ENCODE results near the gene RSPRY1.

Gene RSPRY1

DNA sequence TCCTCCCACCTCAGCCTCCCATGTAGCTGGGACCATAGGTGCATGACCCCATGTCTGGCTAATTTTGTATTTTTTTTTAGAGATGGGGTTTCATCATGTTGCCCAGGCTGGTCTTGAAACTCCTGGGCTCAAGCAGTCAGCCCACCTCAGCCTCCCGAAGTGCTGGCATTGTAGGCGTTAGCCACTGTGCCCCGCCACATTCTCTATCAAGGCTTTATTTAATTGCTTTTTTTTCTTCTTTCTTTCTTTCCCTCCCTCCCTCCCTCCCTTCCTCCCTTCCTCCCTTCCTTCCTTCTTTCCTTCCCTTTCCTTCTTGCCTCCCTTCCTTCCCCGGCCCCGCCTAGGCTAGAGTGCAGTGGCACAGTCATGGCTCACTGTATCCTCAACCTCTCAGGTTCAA is 23.7 kb downstream of the RSPRY1 start:
- DNase-seq (ENCODE audit: extremely low spot score, insufficient read length, low read depth) (no peak), FAIRE-seq (no peak)

GRCh38 chr16:57213462-57213861 is 27.3 kb downstream of the RSPRY1 start:
- no peak for DNase-seq (ENCODE audit: extremely low spot score, insufficient read length, low read depth)
- FAIRE-seq, result no peak

GRCh38 chr16:57216968-57217367 is 30.8 kb downstream of the RSPRY1 start:
- FAIRE-seq, result no peak
- no peak for DNase-seq (ENCODE audit: extremely low spot score, insufficient read length, low read depth)

- DNase-seq (ENCODE audit: extremely low spot score, insufficient read length, low read depth), result no peak
Observed at GRCh38 chr16:57223057-57223456, 36.9 kb downstream of the RSPRY1 start.

DNA sequence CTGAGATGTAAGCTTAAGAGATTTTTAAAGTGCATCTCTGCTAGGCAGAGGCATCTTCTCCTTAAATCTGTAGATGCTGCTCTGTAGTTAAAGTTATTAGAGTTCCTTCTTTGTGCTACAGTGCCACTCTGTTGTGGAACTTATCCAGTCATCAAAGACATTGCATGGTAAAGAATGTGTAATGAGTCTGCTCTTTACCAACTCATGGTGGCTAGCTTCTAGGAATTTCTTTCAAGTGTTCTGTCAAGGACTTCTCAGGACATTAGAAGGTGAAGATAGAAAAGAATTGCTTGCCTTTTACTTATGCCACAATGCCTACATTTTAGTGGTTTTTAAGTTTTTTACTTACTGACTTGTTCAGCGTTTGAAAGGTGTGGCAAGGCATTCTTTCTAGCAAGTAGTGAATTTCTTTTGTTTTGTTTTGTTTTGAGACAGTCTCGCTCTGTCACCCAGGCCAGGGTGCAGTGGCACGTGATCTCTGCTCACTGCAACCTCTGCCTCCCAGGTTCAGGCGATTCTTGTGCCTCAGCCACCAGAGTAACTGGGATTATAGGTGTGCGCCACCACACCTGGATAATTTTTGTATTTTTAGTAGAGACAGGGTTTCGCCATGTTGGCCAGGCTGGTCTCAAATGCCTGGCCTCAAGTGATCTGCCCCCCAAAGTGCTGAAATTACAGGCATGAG is 38.7 kb downstream of the RSPRY1 start:
- FAIRE-seq (no peak), DNase-seq (ENCODE audit: extremely low spot score, insufficient read length, low read depth) (no peak)

More at GRCh38 chr16:57223057-57223456, 36.9 kb downstream of the RSPRY1 start:
- FAIRE-seq, result no peak

- no peak for DNase-seq (ENCODE audit: extremely low spot score, insufficient read length, low read depth)
- FAIRE-seq, result no peak
Observed at GRCh38 chr16:57225978-57226377, 39.8 kb downstream of the RSPRY1 start.

DNA sequence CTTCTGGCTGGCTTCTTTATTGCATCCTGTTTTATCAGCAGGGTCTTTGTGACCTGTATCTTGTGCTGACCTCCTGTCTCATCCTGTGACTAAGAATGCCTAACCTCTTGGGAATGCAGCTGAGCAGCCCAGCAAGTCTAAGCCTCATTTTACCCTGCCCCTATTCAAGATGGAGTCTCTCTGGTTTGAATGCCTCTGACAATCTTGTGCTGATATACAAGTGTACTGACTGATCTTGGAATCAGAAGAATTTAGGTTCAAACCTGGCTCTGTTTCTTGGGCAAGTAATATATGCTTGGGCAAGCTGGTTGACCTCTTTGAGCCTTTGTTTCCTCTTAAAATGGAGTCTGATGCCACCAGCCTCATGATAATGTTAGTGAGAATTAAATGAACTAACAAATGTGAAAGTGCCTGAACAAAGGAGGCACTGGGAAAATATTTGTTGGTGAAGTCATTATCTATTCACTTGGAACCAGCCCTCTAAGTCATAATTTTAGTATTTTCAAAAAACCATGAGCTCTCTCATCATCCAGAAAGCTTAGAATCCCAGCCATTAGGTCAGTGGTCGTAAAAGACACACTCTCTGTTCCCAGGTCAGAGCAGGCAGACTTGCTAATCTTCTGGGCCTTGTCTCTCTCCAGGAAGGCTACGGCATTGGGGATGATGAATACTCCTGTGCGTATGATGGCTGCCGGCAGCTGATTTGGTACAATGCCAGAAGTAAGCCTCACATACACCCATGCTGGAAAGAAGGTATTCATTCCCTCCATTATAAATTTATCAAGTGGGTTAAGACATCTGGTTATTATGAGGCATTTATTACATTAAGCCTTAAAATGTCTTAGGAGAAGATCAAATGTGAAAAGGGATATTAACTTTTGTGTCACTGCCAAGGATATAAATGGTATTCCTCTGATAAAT is 40.8 kb downstream of the RSPRY1 start:
- DNase-seq (ENCODE audit: extremely low spot score, insufficient read length, low read depth) (no peak), FAIRE-seq (no peak)

DNA sequence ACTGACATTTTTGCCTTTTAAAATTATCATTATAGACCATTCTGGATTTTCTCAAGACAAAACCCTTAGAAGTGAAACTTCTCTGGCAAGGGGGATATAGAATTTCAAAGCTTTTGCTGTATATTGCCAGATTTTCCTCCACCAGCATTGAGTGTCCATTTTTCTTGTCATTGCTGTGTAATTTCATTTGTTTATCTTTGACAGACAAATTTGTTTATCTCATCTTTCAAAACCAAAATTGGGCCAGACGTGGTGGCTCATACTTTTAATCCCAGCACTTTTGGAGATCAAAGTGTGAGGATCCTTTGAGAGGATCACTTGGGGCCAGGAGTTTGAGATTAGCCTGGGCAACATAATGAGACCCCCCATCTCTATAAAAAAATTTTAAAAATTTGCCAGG is 43.0 kb downstream of the RSPRY1 start:
- DNase-seq (ENCODE audit: extremely low spot score, insufficient read length, low read depth), result no peak

DNA sequence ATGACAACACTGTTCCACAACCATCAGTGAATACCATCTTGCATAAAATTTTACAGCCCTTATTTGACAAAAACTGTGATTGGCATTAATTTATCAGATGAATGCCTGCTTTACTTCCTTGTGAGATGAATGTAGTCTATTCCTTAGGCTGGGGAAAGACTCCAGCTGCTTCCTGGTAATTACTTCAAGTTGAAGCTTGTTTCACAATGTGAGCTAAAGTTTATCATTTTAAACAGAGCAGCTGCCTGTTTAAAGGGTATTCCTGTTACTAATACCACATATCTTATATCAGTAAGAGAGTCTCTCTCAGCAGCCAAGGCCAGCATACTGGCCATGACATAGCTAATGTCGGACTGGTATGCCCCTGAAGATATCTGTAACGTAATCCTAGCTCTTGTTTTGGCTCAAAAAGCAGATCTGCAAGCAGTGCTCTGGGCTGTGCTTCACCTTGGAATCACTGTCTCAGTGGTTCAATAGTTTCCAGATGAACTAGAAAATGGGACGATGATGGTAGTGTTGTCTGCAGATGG is 45.8 kb downstream of the RSPRY1 start:
- DNase-seq (ENCODE audit: extremely low spot score, insufficient read length, low read depth) (no peak), FAIRE-seq (no peak)

More for the DNA sequence above, 43.0 kb downstream of the RSPRY1 start:
- no peak for FAIRE-seq

- FAIRE-seq (no peak), DNase-seq (ENCODE audit: extremely low spot score, insufficient read length, low read depth) (no peak)
Observed at GRCh38 chr16:57233944-57234706, 48.0 kb downstream of the RSPRY1 start.

DNA sequence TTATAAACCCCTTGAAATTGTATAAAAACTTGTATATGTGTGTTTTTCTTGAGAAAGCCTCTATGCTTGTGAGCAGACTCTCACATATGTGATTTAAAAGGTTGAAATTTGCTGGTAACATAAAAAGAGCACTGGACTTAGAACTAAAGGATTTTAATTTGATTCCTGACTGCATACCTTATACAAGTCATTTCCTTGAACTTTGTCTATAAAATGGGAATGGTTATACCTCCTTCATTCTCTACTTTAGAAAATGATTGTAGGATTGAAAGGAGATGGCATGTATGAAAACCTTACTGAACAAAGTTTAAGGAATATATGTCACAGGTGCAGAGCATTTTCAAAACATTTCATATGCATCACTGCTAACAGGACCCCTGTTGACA is 48.6 kb downstream of the RSPRY1 start:
- DNase-seq (ENCODE audit: extremely low spot score, insufficient read length, low read depth) (no peak), FAIRE-seq (no peak)

DNA sequence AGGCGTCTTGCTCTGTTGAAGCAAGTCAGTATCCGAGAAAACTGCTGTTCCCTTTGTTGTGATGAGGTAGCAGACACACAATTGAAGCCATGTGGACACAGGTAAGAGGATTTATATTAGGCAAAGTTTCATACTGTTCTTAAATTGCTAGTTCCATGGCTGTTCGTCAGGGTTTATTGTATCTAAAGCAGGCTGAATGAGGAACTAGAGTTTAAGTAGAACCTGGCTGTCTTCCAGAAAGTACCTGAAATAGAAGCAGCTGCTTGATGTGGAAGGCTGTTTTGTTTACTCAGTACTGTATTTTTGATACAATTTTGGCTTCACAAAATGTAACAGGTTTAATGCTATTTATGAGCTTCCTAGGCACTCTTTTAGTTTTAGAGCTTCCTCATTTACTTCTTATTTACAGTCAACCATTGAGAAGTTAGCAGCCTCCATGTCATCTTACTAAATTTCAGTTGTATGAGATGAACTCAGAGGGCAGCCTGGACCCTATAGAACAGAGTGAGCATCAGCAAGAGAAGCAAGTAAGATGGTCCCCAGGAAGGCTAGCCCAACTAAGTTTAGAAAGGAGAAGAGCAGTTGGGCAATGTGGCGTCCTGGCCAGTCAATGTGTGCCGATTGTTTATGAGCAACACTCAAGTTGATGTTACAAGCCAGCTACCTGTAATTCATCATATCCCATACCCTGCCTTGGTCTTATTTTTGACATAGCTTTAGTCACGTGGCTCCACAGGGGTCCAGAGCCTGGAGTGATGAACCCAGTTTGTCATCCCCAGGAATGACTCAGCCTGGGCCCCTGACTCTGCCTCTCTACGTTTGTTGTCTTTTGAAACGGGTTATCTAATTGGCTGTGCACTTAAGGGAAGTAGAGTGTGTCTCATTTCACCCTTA is 49.2 kb downstream of the RSPRY1 start:
- FAIRE-seq, result no peak
- no peak for DNase-seq (ENCODE audit: extremely low spot score, insufficient read length, low read depth)

GRCh38 chr16:57236022-57236350 is 49.9 kb downstream of the RSPRY1 start:
- FAIRE-seq, result no peak
- no peak for DNase-seq (ENCODE audit: extremely low spot score, insufficient read length, low read depth)

GRCh38 chr16:57238682-57239081 is 52.6 kb downstream of the RSPRY1 start:
- DNase-seq (ENCODE audit: extremely low spot score, insufficient read length, low read depth) (no peak), FAIRE-seq (no peak)

DNA sequence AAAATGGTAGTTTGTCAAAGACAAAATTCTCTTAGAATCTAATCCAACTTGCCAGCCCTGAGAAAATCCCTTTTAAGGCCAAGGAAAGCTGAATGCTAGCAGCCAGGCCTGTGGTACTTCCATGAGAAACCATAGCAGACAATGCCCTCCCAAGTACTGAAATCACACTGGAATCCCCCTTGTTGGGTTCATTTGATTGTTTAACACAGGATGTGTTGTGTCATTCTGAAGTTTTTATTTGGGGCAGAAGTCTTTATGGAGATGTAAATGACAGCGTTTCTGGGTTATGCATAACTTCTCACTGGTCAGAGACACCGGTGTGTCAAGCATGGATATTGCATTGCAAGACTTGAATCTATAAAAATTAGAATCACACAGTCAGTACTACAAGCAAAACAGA is 53.0 kb downstream of the RSPRY1 start:
- DNase-seq (ENCODE audit: extremely low spot score, insufficient read length, low read depth) (no peak), FAIRE-seq (no peak)

GRCh38 chr16:57240851-57241250 is 54.7 kb downstream of the RSPRY1 start:
- peak; percentile 59 for FAIRE-seq
- DNase-seq (ENCODE audit: extremely low spot score, insufficient read length, low read depth), result no peak

- DNase-seq (ENCODE audit: extremely low spot score, insufficient read length, low read depth) (no peak), FAIRE-seq (no peak)
Observed at GRCh38 chr16:57242650-57243049, 56.5 kb downstream of the RSPRY1 start.

- DNase-seq (ENCODE audit: extremely low spot score, insufficient read length, low read depth) (no peak), FAIRE-seq (no peak)
Observed at GRCh38 chr16:57244463-57244766, 58.3 kb downstream of the RSPRY1 start.

DNA sequence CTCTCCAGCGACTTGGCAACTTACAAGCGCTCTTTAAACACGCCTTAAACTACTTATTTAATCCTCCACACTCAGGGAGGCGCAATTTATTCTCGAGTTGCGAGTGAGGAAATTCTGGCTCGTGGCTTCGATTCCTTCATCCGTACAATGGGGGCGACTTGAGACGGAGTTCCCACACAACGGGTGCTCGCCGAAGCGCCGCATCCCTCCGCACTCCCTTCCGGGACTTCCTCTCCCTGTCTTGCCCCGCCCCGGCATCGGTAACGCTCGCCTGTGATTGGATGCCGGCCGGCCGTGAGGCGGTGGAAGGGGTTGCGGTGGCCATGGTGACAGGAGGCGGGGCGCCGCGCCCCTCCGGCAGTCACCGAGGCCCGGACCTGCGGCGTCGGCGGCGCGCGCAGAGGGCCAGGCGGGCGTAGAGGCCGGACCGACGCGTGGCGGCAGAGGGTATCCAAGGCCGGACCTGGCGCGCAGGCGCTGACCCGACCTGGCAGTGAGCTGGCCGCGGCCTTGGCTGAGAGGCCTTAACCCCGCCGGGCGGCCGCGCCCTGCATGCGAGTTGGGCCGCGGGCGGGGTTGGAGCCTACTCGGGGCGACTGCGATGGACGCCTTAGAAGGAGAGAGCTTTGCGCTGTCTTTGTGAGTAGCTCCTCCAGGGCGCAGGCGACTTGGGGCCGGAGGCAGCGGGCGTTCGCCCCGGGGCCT is 58.8 kb downstream of the RSPRY1 start, which contains the start of gene ARL2BP:
Gene ARL2BP, plus strand, starts transcription at position 493 of the 705 bp plus-strand sequence. Its CDS starts 109 bp downstream, at position 602.
- FAIRE-seq, result peak; percentile 99
- peak; percentile 100 for DNase-seq (ENCODE audit: extremely low spot score, insufficient read length, low read depth)

Measured in GM18507 (cell line).